ENCODE measurements around the gene CDC25C.

The CDC25C gene

GRCh38 chr5:138336952-138337684 lies 5.5 kb upstream of the CDC25C start:
- no peak for TF ChIP-seq POLR2AphosphoS5 (IDR thresholded peaks at IDR 0.05; ENCODE audit: low read depth, low read length)

- no peak for TF ChIP-seq SIN3A (IDR thresholded peaks at IDR 0.05; ENCODE audit: borderline replicate concordance, insufficient read depth, low read length)
- no peak for TF ChIP-seq TAF1 (IDR thresholded peaks at IDR 0.05; ENCODE audit: borderline replicate concordance, insufficient read depth, low read length)
- TF ChIP-seq REST (IDR thresholded peaks at IDR 0.05; ENCODE audit: insufficient read depth in 1 of 2, low read depth in 2 of 2, low read length in 2 of 2), result no peak
- TF ChIP-seq POLR2AphosphoS5 (IDR thresholded peaks at IDR 0.05; ENCODE audit: low read depth, low read length), result no peak
- TF ChIP-seq FOXP2 (optimal IDR thresholded peaks at IDR 0.05; ENCODE audit: borderline replicate concordance, extremely low read depth, extremely low read length, insufficient read depth), result no peak
These were observed 3.4 kb upstream of the CDC25C start for GRCh38 chr5:138334867-138335447.

- TF ChIP-seq POLR2AphosphoS5 (IDR thresholded peaks at IDR 0.05; ENCODE audit: low read depth, low read length), result no peak
- TF ChIP-seq REST (IDR thresholded peaks at IDR 0.05; ENCODE audit: insufficient read depth in 1 of 2, low read depth in 2 of 2, low read length in 2 of 2), result no peak
- no peak for TF ChIP-seq SIN3A (IDR thresholded peaks at IDR 0.05; ENCODE audit: borderline replicate concordance, insufficient read depth, low read length)
- TF ChIP-seq FOXP2 (optimal IDR thresholded peaks at IDR 0.05; ENCODE audit: borderline replicate concordance, extremely low read depth, extremely low read length, insufficient read depth), result no peak
- TF ChIP-seq TAF1 (IDR thresholded peaks at IDR 0.05; ENCODE audit: borderline replicate concordance, insufficient read depth, low read length), result no peak
These were observed 673 bp downstream of the CDC25C start for GRCh38 chr5:138330813-138331448.

- TF ChIP-seq POLR2AphosphoS5 (IDR thresholded peaks at IDR 0.05; ENCODE audit: low read depth, low read length) (no peak), TAF1 (IDR thresholded peaks at IDR 0.05; ENCODE audit: borderline replicate concordance, insufficient read depth, low read length) (no peak), REST (IDR thresholded peaks at IDR 0.05; ENCODE audit: insufficient read depth in 1 of 2, low read depth in 2 of 2, low read length in 2 of 2) (no peak), SIN3A (IDR thresholded peaks at IDR 0.05; ENCODE audit: borderline replicate concordance, insufficient read depth, low read length) (no peak), FOXP2 (optimal IDR thresholded peaks at IDR 0.05; ENCODE audit: borderline replicate concordance, extremely low read depth, extremely low read length, insufficient read depth) (no peak)
These were observed 15.2 kb downstream of the CDC25C start for GRCh38 chr5:138316355-138316754.

GRCh38 chr5:138315751-138316278 lies 15.8 kb downstream of the CDC25C start:
- no peak for TF ChIP-seq REST (IDR thresholded peaks at IDR 0.05; ENCODE audit: insufficient read depth in 1 of 2, low read depth in 2 of 2, low read length in 2 of 2)
